Skeletal muscle tissue (tissue), 4 donors: ENCODE data around the gene ST6GALNAC6. TPM values are rescaled to one million over a fixed set of nuclear protein-coding genes. Genes with fewer than 3 reads are reported as not detected.

Experiments used
- H3K27ac ChIP-seq: one replicate; pipeline ENCODE4 v1.7.0; 2013; ENCODE audit warnings: mild to moderate bottlenecking, low read depth, low read length, inconsistent platforms
- H3K27me3 ChIP-seq, 3 donors: one replicate each; pipeline ENCODE4 v1.7.0; 2013; ENCODE audit warnings: low read length in 3 of 3; ENCODE audit not compliant: control insufficient read depth in 3 of 3, insufficient read depth in 3 of 3
- H3K36me3 ChIP-seq, 3 donors: one replicate each; pipeline ENCODE4 v1.7.0; 2013; ENCODE audit warnings: low read length in 3 of 3; ENCODE audit not compliant: control insufficient read depth in 3 of 3, insufficient read depth in 3 of 3
- H3K4me1 ChIP-seq, 3 donors: one replicate each; pipeline ENCODE4 v1.7.0; 2013; ENCODE audit warnings: low read length in 3 of 3, mild to moderate bottlenecking in 3 of 3; ENCODE audit not compliant: control insufficient read depth in 3 of 3, insufficient read depth in 3 of 3
- H3K4me3 ChIP-seq, 3 donors: one replicate each; pipeline ENCODE4 v1.7.0; 2013; ENCODE audit warnings: low read length in 3 of 3
- H3K9ac ChIP-seq, 3 donors: one replicate each; pipeline ENCODE4 v1.7.0; 2013; ENCODE audit warnings: low read length in 3 of 3, mild to moderate bottlenecking in 3 of 3, moderate library complexity in 2 of 3, low read depth in 1 of 3
- H3K9me3 ChIP-seq, 3 donors: one replicate each; pipeline ENCODE4 v1.7.0; 2013; ENCODE audit warnings: low read length in 3 of 3; ENCODE audit not compliant: control insufficient read depth in 3 of 3
- total RNA-seq: library from RNA; depleted of rRNA; stranded (reverse); fragments of >200 nt; gene quantifications from one replicate; pipeline ENCODE4 v1.2.3, GENCODE V29; 2014
- donor health status: Osteomylitis.

ST6GALNAC6 gene
- total RNA-seq, 1 donor from 2014 or later: 33.9 TPM

DNA sequence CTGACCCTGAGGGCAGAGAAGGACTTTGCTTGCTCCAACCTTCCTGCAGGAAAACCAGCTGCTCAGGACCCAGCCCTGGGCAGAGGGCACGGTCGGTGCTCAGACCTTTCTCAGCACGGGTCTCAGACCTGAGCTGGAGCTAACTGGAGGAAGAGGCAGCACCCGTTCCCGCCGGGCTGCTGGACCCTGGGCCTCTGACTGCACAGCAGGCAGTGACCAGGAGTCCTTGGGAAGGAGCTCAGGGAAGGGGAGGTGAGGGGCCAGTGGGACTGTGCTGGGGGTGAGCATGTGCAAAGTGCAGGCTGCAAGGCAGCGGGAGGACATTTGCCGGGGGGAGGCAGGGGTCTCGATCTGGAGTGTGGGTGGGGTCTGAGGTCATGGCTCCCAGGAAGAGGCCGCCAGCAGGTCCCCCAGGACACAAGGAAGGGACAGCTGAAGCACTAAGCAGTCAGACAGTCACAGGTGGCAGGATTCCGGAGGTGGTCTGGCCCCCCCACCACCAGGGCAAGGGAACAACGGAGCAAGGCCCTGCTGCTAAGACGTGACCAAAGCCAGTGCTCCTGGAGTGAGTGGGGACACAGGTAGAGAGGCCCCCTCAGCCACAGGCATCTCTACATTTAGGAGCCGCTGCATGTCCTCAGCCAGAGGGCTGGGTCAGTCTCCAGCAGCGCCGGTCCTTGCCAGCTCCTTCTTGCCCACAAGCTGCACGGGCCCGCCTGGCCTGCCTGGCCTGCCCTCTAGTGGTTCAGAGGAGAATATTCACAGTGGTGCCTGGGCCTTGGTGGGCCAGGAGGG is 43.0 kb upstream of the ST6GALNAC6 start:
- no peaks in the 10 kb centered on the region for H3K27me3 ChIP-seq
- peaks cover 7 to 15% (median 13%) of the 10 kb centered on the region in 3 donors for H3K36me3 ChIP-seq
- H3K27ac ChIP-seq: no peak overlapping the region
- peaks cover 16 to 38% (median 24%) of the 10 kb centered on the region in 3 donors for H3K4me1 ChIP-seq
- H3K9ac ChIP-seq: peak overlapping the region in 1 of 3 donors; percentile 50
- H3K4me3 ChIP-seq: no peak overlapping the region
- H3K9me3 ChIP-seq: no peaks in the 10 kb centered on the region

DNA sequence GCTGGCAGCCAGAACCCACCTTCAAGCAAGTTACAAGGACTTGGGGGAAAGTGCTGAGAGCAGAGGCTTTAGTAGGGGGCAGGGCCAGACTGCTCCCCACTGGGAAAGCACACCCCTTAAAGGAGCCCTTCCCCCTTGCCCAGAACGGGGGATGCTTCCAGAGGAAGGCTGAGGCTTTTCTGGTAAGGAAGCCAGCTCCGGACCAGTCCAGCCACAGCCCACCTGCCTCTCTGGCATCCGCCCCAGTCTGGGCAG is 42.5 kb upstream of the ST6GALNAC6 start:
- Histone ChIP-seq H3K9ac (peak overlapping the region in 2 of 3 donors; percentile 20 to 50), H3K4me1 (peaks cover 21 to 43% (median 28%) of the 10 kb centered on the region in 3 donors), H3K36me3 (peaks cover 7 to 15% (median 13%) of the 10 kb centered on the region in 3 donors)

DNA sequence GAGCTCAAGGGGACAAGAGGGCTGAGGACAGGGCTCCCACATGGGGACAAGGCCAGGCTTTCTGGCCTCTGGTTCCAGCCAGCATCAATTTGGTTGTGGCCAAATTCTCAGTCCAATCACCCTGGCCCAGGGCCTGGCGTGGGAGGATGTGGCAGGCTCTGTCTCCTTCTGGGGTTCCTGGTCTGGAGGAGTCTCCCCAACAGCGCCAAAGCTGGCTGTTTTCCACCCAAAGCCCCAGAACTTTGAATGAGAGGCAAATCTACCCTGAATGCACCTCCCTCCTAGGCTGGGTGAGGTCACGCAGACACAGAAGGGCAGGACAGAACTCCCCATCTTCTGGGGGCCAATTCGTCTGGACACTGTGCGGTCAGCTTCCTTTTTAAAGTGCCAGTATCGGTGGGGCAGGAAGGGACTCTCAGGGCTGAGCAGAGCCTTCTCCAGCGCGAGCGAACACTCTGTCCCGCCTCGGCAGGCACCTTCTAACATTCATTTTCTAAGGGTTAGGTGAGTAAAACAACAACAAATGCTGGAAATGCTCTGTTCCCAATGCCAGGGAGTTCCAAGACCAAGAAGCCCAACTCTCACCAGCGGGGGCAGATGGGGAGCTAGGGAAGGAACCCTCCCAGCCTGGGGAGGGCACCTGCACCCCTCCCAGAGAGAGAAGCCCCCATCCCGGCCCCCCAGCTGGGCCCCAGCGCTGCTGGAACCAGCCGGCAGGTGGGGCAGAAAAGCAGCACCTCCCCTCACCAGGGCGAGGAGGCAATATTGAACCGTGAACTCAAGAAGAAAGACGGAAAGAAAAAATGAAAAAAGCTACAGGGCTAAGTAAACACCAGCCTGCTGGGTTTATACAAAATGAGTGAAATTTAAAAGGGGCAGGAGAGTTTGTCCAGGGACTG is 41.9 kb upstream of the ST6GALNAC6 start:
- peaks cover 10 to 15% (median 13%) of the 10 kb centered on the region in 3 donors for H3K36me3 ChIP-seq
- H3K4me1 ChIP-seq: peaks cover 27 to 44% (median 34%) of the 10 kb centered on the region in 3 donors
- no peak overlapping the region for H3K4me3 ChIP-seq
- H3K9me3 ChIP-seq: no peaks in the 10 kb centered on the region
- peak overlapping the region in 1 of 3 donors; percentile 20 for H3K9ac ChIP-seq
- H3K27me3 ChIP-seq: no peaks in the 10 kb centered on the region
- H3K27ac ChIP-seq: no peak overlapping the region

More for the DNA sequence above, 42.5 kb upstream of the ST6GALNAC6 start:
- Histone ChIP-seq H3K9me3 (no peaks in the 10 kb centered on the region), H3K27me3 (no peaks in the 10 kb centered on the region), H3K27ac (no peak overlapping the region), H3K4me3 (no peak overlapping the region)

DNA sequence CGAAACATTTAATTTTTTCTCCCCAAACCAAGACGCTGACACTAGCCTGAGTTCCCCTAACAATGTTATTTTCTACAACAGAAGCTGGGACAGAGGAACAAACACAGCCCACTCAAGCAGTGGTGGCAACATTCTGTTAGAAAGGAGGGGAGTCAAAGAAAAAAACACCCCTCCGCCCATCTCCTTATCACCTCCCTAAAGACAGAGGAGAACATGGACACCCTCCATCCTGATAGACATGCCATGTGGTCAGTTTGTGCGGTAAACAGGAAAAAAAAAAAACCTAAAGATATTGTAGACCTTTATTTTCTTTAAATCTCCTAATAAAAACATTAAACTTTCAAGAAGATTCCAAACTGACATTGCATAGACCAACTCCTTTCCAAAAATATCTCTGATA is 41.2 kb upstream of the ST6GALNAC6 start:
- Histone ChIP-seq H3K4me1 (peaks cover 34 to 52% (median 38%) of the 10 kb centered on the region in 3 donors), H3K9ac (no peak overlapping the region)

DNA sequence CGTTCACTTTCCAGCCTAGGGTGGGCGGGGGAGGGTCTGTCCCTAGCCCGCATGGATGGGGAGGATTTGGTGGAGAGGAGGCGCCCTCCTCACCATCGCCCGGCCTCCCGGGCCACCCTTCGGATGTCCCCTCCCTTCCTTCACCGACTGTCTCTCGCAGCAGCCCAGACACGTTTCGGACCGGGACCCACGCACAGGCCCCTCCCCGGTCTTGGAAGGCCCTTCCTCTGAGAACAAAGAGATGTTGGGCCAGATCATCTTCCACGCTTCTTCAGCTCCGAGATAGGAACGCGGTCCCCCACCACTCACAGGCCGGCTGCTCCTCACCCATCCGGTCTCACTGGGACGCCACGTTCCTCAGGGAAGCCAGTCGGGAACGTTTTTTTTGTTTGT is 38.9 kb upstream of the ST6GALNAC6 start:
- Histone ChIP-seq H3K27me3 (no peaks in the 10 kb centered on the region), H3K9me3 (no peaks in the 10 kb centered on the region), H3K36me3 (peaks cover 2 to 7% (median 4%) of the 10 kb centered on the region in 3 donors), H3K4me1 (peaks cover 33 to 47% (median 38%) of the 10 kb centered on the region in 3 donors), H3K27ac (peak overlapping the region; percentile 51), H3K4me3 (peak overlapping the region; percentile 86 to 98 (median 88)), H3K9ac (peak overlapping the region in 2 of 3 donors; percentile 85 to 91)

More for the DNA sequence above, 41.2 kb upstream of the ST6GALNAC6 start:
- Histone ChIP-seq H3K36me3 (peaks cover 10 to 15% (median 13%) of the 10 kb centered on the region in 3 donors), H3K27ac (no peak overlapping the region), H3K4me3 (no peak overlapping the region), H3K9me3 (no peaks in the 10 kb centered on the region), H3K27me3 (no peaks in the 10 kb centered on the region)

DNA sequence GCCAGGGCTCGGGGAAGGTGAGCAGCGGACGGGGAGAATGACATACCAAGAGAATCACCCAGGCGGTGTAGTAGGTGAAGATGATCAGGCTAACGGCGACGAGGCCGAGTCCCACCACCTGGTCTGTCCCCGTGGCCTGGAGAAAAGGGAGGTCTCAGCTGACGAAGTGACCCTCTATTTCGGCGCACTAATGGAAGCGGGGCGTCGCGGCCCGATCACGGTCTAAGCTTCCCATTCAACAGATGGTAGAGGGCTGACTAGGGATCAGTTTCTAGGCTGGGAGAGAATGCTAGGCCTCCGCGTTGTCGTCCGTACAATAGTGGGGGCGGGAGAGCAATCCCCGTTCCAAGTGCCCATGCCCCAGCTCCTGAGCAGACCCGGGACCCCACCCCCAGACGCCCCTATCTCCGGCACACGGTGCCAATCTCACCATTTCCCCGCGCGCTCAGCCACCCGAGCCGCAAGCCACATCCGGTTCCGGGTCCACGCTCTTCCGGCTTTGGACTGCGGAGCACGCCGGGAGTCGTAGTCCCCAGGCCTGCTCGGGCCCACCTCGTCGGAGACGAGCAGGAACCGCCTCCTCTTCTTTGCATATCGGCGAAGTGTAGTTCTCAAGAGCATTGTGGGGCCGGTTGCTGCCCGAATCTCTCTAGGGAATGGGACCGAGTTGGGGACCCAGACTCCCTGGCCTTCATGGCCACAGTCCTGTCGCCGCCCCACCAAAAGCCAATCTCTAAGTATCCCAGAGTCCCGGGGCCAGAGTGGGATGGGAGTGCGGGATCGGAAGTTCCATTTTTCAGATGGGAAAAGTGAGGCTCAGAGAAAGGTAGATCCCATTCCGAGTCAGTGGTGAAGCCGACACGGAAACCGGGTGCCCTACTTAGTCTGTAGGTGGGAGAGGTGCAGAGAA is 38.2 kb upstream of the ST6GALNAC6 start, which contains the start of gene DPM2:
TSS of gene DPM2 (minus strand) at position 467 of the 910 bp plus-strand sequence. CDS start at position 433, 34 bp downstream.
- no peaks in the 10 kb centered on the region for H3K9me3 ChIP-seq
- peak within 1 kb of the TSS; percentile 51 for H3K27ac ChIP-seq
- peak within 1 kb of the TSS; percentile 84 to 91 (median 85) for H3K9ac ChIP-seq
- peaks cover 32 to 42% (median 35%) of the 10 kb centered on the region in 3 donors for H3K4me1 ChIP-seq
- H3K4me3 ChIP-seq: peak within 1 kb of the TSS; percentile 86 to 98 (median 88)
- peaks cover 0 to 4% (median 0%) of the 10 kb centered on the region in 3 donors for H3K27me3 ChIP-seq
- H3K36me3 ChIP-seq: peaks cover 0 to 7% (median 2%) of the 10 kb centered on the region in 3 donors

DNA sequence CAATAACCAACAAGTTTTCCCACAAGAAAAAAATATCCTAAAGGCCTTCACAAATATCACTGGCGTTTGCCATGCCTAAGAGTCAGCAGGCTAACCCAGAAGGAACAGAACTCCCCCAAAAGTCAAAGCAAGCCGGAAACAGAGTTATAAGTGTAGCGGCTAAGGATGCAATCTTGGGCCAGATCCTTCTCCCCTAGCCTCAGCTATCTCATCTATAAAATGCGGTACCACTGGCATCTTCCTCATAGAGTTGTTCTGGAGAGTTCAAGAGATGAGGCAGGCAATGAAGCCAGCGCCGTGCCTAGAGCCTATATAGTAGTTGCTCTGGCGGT is 37.6 kb upstream of the ST6GALNAC6 start:
- no peaks in the 10 kb centered on the region for H3K9me3 ChIP-seq
- H3K4me3 ChIP-seq: peak overlapping the region; percentile 86 to 98 (median 88)
- peak overlapping the region; percentile 51 for H3K27ac ChIP-seq
- peaks cover 0 to 4% (median 0%) of the 10 kb centered on the region in 3 donors for H3K27me3 ChIP-seq
- peaks cover 26 to 36% (median 28%) of the 10 kb centered on the region in 3 donors for H3K4me1 ChIP-seq
- peaks cover 0 to 7% (median 2%) of the 10 kb centered on the region in 3 donors for H3K36me3 ChIP-seq
- peak overlapping the region; percentile 84 to 91 (median 85) for H3K9ac ChIP-seq

DNA sequence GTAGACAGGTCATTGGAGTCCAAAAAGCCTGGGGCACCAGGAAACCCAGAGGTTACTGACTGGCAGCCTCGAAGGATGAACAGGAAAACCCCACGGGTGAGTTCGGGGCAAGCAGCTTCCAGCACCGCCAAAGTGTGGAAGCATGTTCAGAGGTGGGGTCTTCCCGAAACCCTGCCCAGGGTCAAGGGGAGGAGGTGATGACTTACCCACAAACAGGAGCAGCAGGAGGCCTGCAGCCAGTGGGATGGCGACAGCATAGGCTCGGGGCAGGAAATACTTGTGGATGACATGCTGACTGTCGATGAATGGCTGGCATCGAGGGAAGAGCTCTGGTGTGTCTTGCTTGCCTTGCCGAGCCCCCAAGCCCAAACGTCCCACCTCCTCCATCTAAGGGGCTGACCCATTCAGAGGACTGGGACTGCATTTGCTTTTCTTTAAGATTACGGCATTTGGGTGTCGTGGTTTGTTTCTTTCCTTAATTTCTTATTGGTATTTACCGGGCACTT is 37.0 kb upstream of the ST6GALNAC6 start:
- Histone ChIP-seq H3K9me3 (no peaks in the 10 kb centered on the region), H3K4me1 (peaks cover 28 to 37% (median 28%) of the 10 kb centered on the region in 3 donors), H3K36me3 (peaks cover 0 to 7% (median 2%) of the 10 kb centered on the region in 3 donors), H3K9ac (peak overlapping the region in 1 of 3 donors; percentile 25), H3K27ac (no peak overlapping the region), H3K4me3 (peak overlapping the region; percentile 86 to 98 (median 88)), H3K27me3 (peaks cover 2 to 9% (median 3%) of the 10 kb centered on the region in 3 donors)

DNA sequence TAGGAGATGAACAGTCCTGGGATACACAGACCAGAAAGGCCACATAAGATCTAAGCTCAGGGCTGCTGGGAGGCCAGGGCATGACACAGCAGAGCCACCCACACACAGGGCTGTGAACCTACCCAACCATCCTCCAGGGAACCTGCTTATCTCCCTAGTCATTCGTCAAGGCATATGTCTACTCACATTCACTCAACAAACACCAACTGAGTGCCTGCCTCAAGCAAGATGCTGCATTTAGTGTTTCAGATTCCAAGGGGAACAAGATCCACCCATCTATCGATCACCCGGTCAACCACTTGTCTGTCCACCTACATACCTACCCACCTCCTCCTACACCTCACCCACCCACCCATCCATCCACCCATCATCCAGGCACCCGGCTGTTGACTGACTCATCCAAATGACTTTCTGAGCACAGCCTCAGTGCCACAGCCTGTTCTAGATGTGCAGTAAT is 36.4 kb upstream of the ST6GALNAC6 start:
- Histone ChIP-seq H3K9ac (peak overlapping the region in 1 of 3 donors; percentile 25), H3K27me3 (peaks cover 5 to 15% (median 8%) of the 10 kb centered on the region in 3 donors), H3K9me3 (no peaks in the 10 kb centered on the region), H3K4me1 (peaks cover 34 to 43% (median 34%) of the 10 kb centered on the region in 3 donors), H3K36me3 (peaks cover 0 to 7% (median 2%) of the 10 kb centered on the region in 3 donors), H3K4me3 (peak overlapping the region in 1 of 3 donors; percentile 29), H3K27ac (no peak overlapping the region)
